B cell (primary cell): ENCODE data around the gene MGAT1. TPM values are rescaled to one million over a fixed set of nuclear protein-coding genes. Genes with fewer than 3 reads are reported as not detected.

Experiments used
- ATAC-seq: fragments of 200-7000 bp; cut with Tn5 transposase; one replicate; pipeline ENCODE4 v1.10.0; 2021; ENCODE audit warnings: low read depth, mild to moderate bottlenecking, moderate number of reproducible peaks, moderate library complexity
- CTCF ChIA-PET: fragments of 350-600 bp; sonication (Branson Sonifier 250); formaldehyde crosslinking; loops from one replicate; lab custom pipeline; 2021; ENCODE audit warnings: antibody characterized with exemption, inconsistent platforms; lab: Charles Lee
- POLR2A ChIA-PET: fragments of 350-600 bp; sonication (Branson Sonifier 250); formaldehyde crosslinking; loops from one replicate; lab custom pipeline; 2021; ENCODE audit warnings: antibody characterized with exemption; lab: Charles Lee
- DNase-seq: peaks from one replicate; pipeline ENCODE4 v3.0.0; 2013
- H2AFZ ChIP-seq: 2 replicates; pipeline ENCODE4 v1.6.1; 2012; ENCODE audit warnings: mild to moderate bottlenecking, low read depth, low read length; ENCODE audit not compliant: insufficient read depth, poor library complexity, severe bottlenecking
- H3K27ac ChIP-seq, 2 donors: 1 replicate in 1 of 2; 2 replicates in 1 of 2; pipeline ENCODE4 v1.5.1; 2012 to 2013; ENCODE audit warnings: low read length in 2 of 2, mild to moderate bottlenecking in 2 of 2, moderate library complexity in 1 of 2
- H3K27me3 ChIP-seq, 4 experiments: fragments of 200-600 bp in 1 of 4; sonication (generic) in 1 of 4; replicated peaks in 1 of 4; 1 replicate in 2 of 4; 2 replicates in 2 of 4; pipeline versions ENCODE4 v1.6.1 to v1.7.0; 2013 to 2016; ENCODE audit warnings: low read length in 3 of 4, mild to moderate bottlenecking in 2 of 4, mixed read lengths in 1 of 4, moderate library complexity in 1 of 4; ENCODE audit not compliant: insufficient read depth in 4 of 4, control insufficient read depth in 3 of 4; ENCODE audit errors: control extremely low read depth in 1 of 4
- H3K36me3 ChIP-seq, 2 experiments: replicated peaks in 1 of 2; 1 replicate in 1 of 2; 2 replicates in 1 of 2; pipeline versions ENCODE4 v1.6.1 to v1.7.1; 2013; ENCODE audit warnings: low read length in 1 of 2; ENCODE audit not compliant: insufficient read depth in 2 of 2, control insufficient read depth in 1 of 2; ENCODE audit errors: control extremely low read depth in 1 of 2, extremely low read depth in 1 of 2
- H3K4me1 ChIP-seq, 2 donors: fragments of 200-600 bp in 1 of 2; sonication (generic) in 1 of 2; 1 replicate in 1 of 2; 2 replicates in 1 of 2; pipeline versions ENCODE4 v1.5.1 to v1.6.1; 2013 to 2017; ENCODE audit warnings: low read length in 2 of 2; ENCODE audit not compliant: control insufficient read depth in 2 of 2, insufficient read depth in 2 of 2
- H3K4me2 ChIP-seq: replicated peaks from 2 replicates; pipeline ENCODE3; 2012; ENCODE audit warnings: mild to moderate bottlenecking, low read depth, low read length; ENCODE audit not compliant: poor library complexity, severe bottlenecking
- H3K4me3 ChIP-seq, 5 experiments: fragments of 200-600 bp in 1 of 5; sonication (generic) in 1 of 5; 1 replicate in 3 of 5; 2 replicates in 2 of 5; pipeline versions ENCODE4 v1.5.1 to v1.7.0; 2011 to 2016; ENCODE audit warnings: low read length in 4 of 5, mild to moderate bottlenecking in 4 of 5, low read depth in 2 of 5, control low read depth in 1 of 5, moderate library complexity in 1 of 5; ENCODE audit not compliant: insufficient read depth in 1 of 5; ENCODE audit errors: control extremely low read depth in 1 of 5, extremely low read depth in 1 of 5
- H3K79me2 ChIP-seq: fragments of 200-600 bp; sonication (generic); one replicate; pipeline ENCODE4 v1.6.0; 2016; ENCODE audit warnings: low read length; ENCODE audit not compliant: control insufficient read depth, insufficient read depth
- H3K9ac ChIP-seq: fragments of 200-600 bp; sonication (generic); 2 replicates; pipeline ENCODE4 v1.6.1; 2017; ENCODE audit warnings: mild to moderate bottlenecking, low read length, moderate library complexity
- H3K9me3 ChIP-seq, 3 donors: one replicate each; pipeline versions ENCODE4 v1.6.1 to v1.7.1; 2013; ENCODE audit warnings: low read length in 2 of 3; ENCODE audit not compliant: control insufficient read depth in 2 of 3, insufficient read depth in 1 of 3; ENCODE audit errors: control extremely low read depth in 1 of 3
- H4K20me1 ChIP-seq: 2 replicates; pipeline ENCODE4 v1.6.0; 2012; ENCODE audit warnings: mild to moderate bottlenecking, low read length; ENCODE audit not compliant: insufficient read depth, control insufficient read depth, poor library complexity, severe bottlenecking
- H3K27ac Mint-ChIP-seq: one replicate; pipeline ENCODE4 v1.8.0; 2021; ENCODE audit warnings: mixed read lengths
- H3K27me3 Mint-ChIP-seq: one replicate; pipeline ENCODE4 v1.8.0; 2021; ENCODE audit warnings: mixed read lengths
- H3K4me1 Mint-ChIP-seq: one replicate; pipeline ENCODE4 v1.8.0; 2021; ENCODE audit warnings: mixed read lengths
- H3K4me3 Mint-ChIP-seq: one replicate; pipeline ENCODE4 v1.8.0; 2021; ENCODE audit warnings: mixed read lengths
- H3K9me3 Mint-ChIP-seq: one replicate; pipeline ENCODE4 v1.8.0; 2022; ENCODE audit warnings: mixed read lengths; ENCODE audit not compliant: insufficient read depth
- CTCF ChIP-seq: fragments of 200-600 bp; IDR thresholded peaks from one replicate; pipeline ENCODE4 v1.8.0; 2022; ENCODE audit warnings: antibody characterized with exemption, mild to moderate bottlenecking
- EZH2 ChIP-seq: IDR thresholded peaks from 2 replicates; pipeline ENCODE4 v1.6.1; 2012; ENCODE audit warnings: borderline replicate concordance, low read depth, mild to moderate bottlenecking, moderate library complexity, low read length; ENCODE audit not compliant: insufficient read depth, poor library complexity, severe bottlenecking
- WGBS: methylation state at CpG from one replicate; pipeline ENCODE4 v1.1.5; 2013; ENCODE audit warnings: missing lambda C conversion rate; ENCODE audit not compliant: insufficient coverage; 5-methylcytosine and 5-hydroxymethylcytosine counted together
- intact Hi-C: fragments of 100-400 bp; cut with micrococcal nuclease; formaldehyde crosslinking; loops from one replicate; pipeline ENCODE4 v1.10.0; 2022
- polyA plus RNA-seq: library from polyadenylated mRNA; depleted of rRNA; stranded (reverse); fragments of >200 nt; gene quantifications from 2 replicates; pipeline ENCODE4 v1.2.3, GENCODE V29; 2012
- total RNA-seq, 2 donors: library from RNA; stranded (reverse); fragments of 120-200 nt in 1 of 2; gene quantifications; 1 replicate in 1 of 2; 2 replicates in 1 of 2; pipeline versions ENCODE4 v1.2.3 to v1.2.4, GENCODE V29; 2013 to 2022

MGAT1 gene
- total and polyA plus RNA-seq, 2 donors (not counting 1 experiment from before 2014, with no cell fraction given), result 81.2 to 140 TPM

GRCh38 chr5:180807654-180808414, 5.2 kb upstream of the MGAT1 start:
- peak overlapping the region; percentile 33 for H3K9ac ChIP-seq
- peaks cover 0 to 2% of the 10 kb centered on the region in 2 experiments for H3K36me3 ChIP-seq
- DNase-seq (peak; percentile 17), ATAC-seq (no peak)
- H3K27me3 ChIP-seq, result no peaks in the 10 kb centered on the region
- ChIA-PET CTCF (interaction anchor here (0.6 to 2.2 kb wide), 3 partner anchors 19 to 454 kb away, joined by 3 to 8 read pairs (median 6); no protein-coding TSS in a partner anchor), POLR2A (interaction anchor here (1.2 to 4.9 kb wide), 2 partner anchors 23 to 54 kb away, joined by 4 to 79 read pairs; no protein-coding TSS in a partner anchor)
- H3K27ac Mint-ChIP-seq, result peak overlapping the region; percentile 94
- no peaks in the 10 kb centered on the region for H3K9me3 ChIP-seq
- H3K9me3 Mint-ChIP-seq, result no peaks in the 10 kb centered on the region
- 7% methylated on average over 2 of the region's 6 CpGs for WGBS
- H3K4me1 Mint-ChIP-seq, result peaks cover 71% of the 10 kb centered on the region
- peak overlapping the region; percentile 90 for H3K4me2 ChIP-seq
- intact Hi-C loops, result no loop called here
- H3K4me3 ChIP-seq, result peak overlapping the region in 3 of 5 experiments; percentile 9 to 94 (median 27)
- H3K79me2 ChIP-seq, result peaks cover 31% of the 10 kb centered on the region
- H3K4me3 Mint-ChIP-seq, result peak overlapping the region; percentile 88
- no peak for TF ChIP-seq EZH2
- no peak for TF ChIP-seq CTCF
- peaks cover 4% of the 10 kb centered on the region for H4K20me1 ChIP-seq
- peak overlapping the region; percentile 54 to 56 for H3K27ac ChIP-seq
- H2AFZ ChIP-seq, result no peak overlapping the region
- peaks cover 65 to 71% of the 10 kb centered on the region in 2 donors for H3K4me1 ChIP-seq
- no peaks in the 10 kb centered on the region for H3K27me3 Mint-ChIP-seq

GRCh38 chr5:180807046-180807445, 4.4 kb upstream of the MGAT1 start:
- H3K9ac ChIP-seq, result peak overlapping the region; percentile 10
- H3K9me3 Mint-ChIP-seq, result no peaks in the 10 kb centered on the region
- H3K4me1 Mint-ChIP-seq, result peaks cover 70% of the 10 kb centered on the region
- peaks cover 65 to 71% of the 10 kb centered on the region in 2 donors for H3K4me1 ChIP-seq
- peak overlapping the region; percentile 88 for H3K4me3 Mint-ChIP-seq
- peak overlapping the region; percentile 90 for H3K4me2 ChIP-seq
- H3K27ac Mint-ChIP-seq, result peak overlapping the region; percentile 94
- H2AFZ ChIP-seq, result no peak overlapping the region
- ChIA-PET CTCF (interaction anchor here (0.6 to 2.2 kb wide), 4 partner anchors 23 to 455 kb away, joined by 3 to 8 read pairs (median 4); no protein-coding TSS in a partner anchor), POLR2A (interaction anchor here (0.9 kb wide), 1 partner anchor 11 kb away, joined by 3 read pairs; no protein-coding TSS in a partner anchor)
- peaks cover 38% of the 10 kb centered on the region for H3K79me2 ChIP-seq
- H3K27me3 ChIP-seq, result no peaks in the 10 kb centered on the region
- no CpG with 5 or more reads among the region's 1 CpG for WGBS
- no peaks in the 10 kb centered on the region for H3K27me3 Mint-ChIP-seq
- no peak for ATAC-seq
- peaks cover 0 to 2% of the 10 kb centered on the region in 2 experiments for H3K36me3 ChIP-seq
- H3K4me3 ChIP-seq, result peak overlapping the region in 1 of 5 experiments; percentile 94
- intact Hi-C loops, result no loop called here
- H3K9me3 ChIP-seq, result no peaks in the 10 kb centered on the region
- peaks cover 5% of the 10 kb centered on the region for H4K20me1 ChIP-seq
- DNase-seq, result no peak
- H3K27ac ChIP-seq, result peak overlapping the region; percentile 54 to 56
- no peak for TF ChIP-seq CTCF
- TF ChIP-seq EZH2, result no peak
